HCT116 (cell line): Measurements from ENCODE around the gene CLPX.

Experiments used
- EGR1 ChIP-seq: IDR thresholded peaks from 2 replicates; pipeline ENCODE4 v1.6.1; 2012; ENCODE audit warnings: low read depth
- ELF1 ChIP-seq: IDR thresholded peaks from 2 replicates; pipeline ENCODE4 v1.6.1; 2012; ENCODE audit warnings: low read depth, borderline replicate concordance
- EZH2 ChIP-seq: fragments of 200-600 bp; sonication (generic); IDR thresholded peaks from 2 replicates; pipeline ENCODE4 v1.6.1; 2017; ENCODE audit warnings: antibody characterized with exemption, mixed run types
- POLR2A ChIP-seq: IDR thresholded peaks from 2 replicates; pipeline ENCODE4 v1.7.0; 2011; ENCODE audit warnings: borderline replicate concordance; ENCODE audit not compliant: insufficient read depth, insufficient read length; ENCODE audit errors: extremely low read depth
- POLR2AphosphoS5 ChIP-seq: IDR thresholded peaks from 2 replicates; pipeline ENCODE4 v1.6.1; 2011; ENCODE audit warnings: mild to moderate bottlenecking, low read depth, low read length, moderate library complexity
- RAD21 ChIP-seq: IDR thresholded peaks from 2 replicates; pipeline ENCODE4 v1.6.1; 2012; ENCODE audit warnings: low read depth, mild to moderate bottlenecking
- SP1 ChIP-seq: IDR thresholded peaks from 2 replicates; pipeline ENCODE4 v1.6.1; 2012; ENCODE audit warnings: low read depth
- TCF7L2 ChIP-seq: IDR thresholded peaks from 2 replicates; pipeline ENCODE4 v1.7.0; 2011; ENCODE audit warnings: borderline replicate concordance, inconsistent platforms; ENCODE audit not compliant: insufficient read depth, insufficient read length; ENCODE audit errors: extremely low read depth
- ZNF274 ChIP-seq: fragments of 200-500 bp; sonication (Bioruptor generic); IDR thresholded peaks from 2 replicates; pipeline ENCODE4 v1.6.1; 2014; ENCODE audit warnings: mild to moderate bottlenecking, low read depth, low read length, inconsistent platforms
- TF ChIP-seq, protein P1 (sequence below), 3 experiments: fragments of 200-600 bp in 1 of 3; sonication (generic) in 1 of 3; IDR thresholded peaks in 2 of 3; conservative IDR thresholded peaks in 1 of 3; 2 replicates each; pipeline ENCODE4 v1.5.1; 2012 to 2017; ENCODE audit warnings: low read depth in 2 of 3, low read length in 2 of 3, antibody characterized with exemption in 1 of 3, borderline replicate concordance in 1 of 3, control low read depth in 1 of 3, mild to moderate bottlenecking in 1 of 3, mixed read lengths in 1 of 3, mixed run types in 1 of 3, moderate library complexity in 1 of 3; ENCODE audit not compliant: insufficient read depth in 1 of 3
- TF ChIP-seq, protein P2 (sequence below): IDR thresholded peaks from 2 replicates; pipeline ENCODE4 v1.6.1; 2011; ENCODE audit warnings: mild to moderate bottlenecking, low read length, moderate library complexity; ENCODE audit not compliant: insufficient replicate concordance; ENCODE audit errors: extremely low read depth
- TF ChIP-seq, protein P3 (sequence below): IDR thresholded peaks from 2 replicates; pipeline ENCODE4 v1.6.1; 2012
- TF ChIP-seq, protein P4 (sequence below): IDR thresholded peaks from 2 replicates; pipeline ENCODE4 v1.6.1; 2012

DNA sequence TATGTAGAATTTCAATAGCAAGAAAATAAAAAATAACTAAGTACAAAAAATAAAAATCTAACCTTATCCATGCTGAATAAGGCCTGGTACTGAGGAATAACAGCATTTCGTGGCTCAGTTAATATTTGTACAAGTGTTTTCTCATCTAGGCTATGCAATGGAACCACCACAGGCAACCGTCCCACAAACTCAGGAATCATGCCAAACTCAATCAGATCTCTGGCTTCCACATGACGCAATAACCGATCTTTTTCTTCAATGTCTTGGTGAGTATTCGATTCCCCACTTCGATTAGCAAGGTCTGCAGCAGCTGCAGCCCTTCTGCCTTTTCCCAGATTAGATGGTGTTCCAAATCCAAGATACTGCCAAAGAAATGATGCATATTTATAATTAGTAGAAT is 30.4 kb downstream of the CLPX start:
- TF ChIP-seq POLR2AphosphoS5 (no peak), RAD21 (no peak), SP1 (no peak), TCF7L2 (no peak), ELF1 (no peak), EZH2 (no peak), EGR1 (no peak), ZNF274 (no peak), POLR2A (no peak)
- TF ChIP-seq, protein P1, sequence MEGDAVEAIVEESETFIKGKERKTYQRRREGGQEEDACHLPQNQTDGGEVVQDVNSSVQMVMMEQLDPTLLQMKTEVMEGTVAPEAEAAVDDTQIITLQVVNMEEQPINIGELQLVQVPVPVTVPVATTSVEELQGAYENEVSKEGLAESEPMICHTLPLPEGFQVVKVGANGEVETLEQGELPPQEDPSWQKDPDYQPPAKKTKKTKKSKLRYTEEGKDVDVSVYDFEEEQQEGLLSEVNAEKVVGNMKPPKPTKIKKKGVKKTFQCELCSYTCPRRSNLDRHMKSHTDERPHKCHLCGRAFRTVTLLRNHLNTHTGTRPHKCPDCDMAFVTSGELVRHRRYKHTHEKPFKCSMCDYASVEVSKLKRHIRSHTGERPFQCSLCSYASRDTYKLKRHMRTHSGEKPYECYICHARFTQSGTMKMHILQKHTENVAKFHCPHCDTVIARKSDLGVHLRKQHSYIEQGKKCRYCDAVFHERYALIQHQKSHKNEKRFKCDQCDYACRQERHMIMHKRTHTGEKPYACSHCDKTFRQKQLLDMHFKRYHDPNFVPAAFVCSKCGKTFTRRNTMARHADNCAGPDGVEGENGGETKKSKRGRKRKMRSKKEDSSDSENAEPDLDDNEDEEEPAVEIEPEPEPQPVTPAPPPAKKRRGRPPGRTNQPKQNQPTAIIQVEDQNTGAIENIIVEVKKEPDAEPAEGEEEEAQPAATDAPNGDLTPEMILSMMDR (IDR thresholded peaks at IDR 0.05 in 2 of 3, conservative IDR thresholded peaks at IDR 0.05 in 1 of 3; ENCODE audit: borderline replicate concordance in 1 of 3, insufficient read depth in 1 of 3, low read depth in 2 of 3, low read length in 2 of 3), result no peak
- TF ChIP-seq, protein P2, sequence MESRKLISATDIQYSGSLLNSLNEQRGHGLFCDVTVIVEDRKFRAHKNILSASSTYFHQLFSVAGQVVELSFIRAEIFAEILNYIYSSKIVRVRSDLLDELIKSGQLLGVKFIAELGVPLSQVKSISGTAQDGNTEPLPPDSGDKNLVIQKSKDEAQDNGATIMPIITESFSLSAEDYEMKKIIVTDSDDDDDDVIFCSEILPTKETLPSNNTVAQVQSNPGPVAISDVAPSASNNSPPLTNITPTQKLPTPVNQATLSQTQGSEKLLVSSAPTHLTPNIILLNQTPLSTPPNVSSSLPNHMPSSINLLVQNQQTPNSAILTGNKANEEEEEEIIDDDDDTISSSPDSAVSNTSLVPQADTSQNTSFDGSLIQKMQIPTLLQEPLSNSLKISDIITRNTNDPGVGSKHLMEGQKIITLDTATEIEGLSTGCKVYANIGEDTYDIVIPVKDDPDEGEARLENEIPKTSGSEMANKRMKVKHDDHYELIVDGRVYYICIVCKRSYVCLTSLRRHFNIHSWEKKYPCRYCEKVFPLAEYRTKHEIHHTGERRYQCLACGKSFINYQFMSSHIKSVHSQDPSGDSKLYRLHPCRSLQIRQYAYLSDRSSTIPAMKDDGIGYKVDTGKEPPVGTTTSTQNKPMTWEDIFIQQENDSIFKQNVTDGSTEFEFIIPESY, result no peak
- TF ChIP-seq, protein P3, sequence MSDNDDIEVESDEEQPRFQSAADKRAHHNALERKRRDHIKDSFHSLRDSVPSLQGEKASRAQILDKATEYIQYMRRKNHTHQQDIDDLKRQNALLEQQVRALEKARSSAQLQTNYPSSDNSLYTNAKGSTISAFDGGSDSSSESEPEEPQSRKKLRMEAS, result no peak
- TF ChIP-seq, protein P4, sequence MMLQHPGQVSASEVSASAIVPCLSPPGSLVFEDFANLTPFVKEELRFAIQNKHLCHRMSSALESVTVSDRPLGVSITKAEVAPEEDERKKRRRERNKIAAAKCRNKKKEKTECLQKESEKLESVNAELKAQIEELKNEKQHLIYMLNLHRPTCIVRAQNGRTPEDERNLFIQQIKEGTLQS, result no peak
